ENCODE results near the gene COX7A2L.
"Not testable (repeated sequence)": the region's sequence is repeated elsewhere in the genome, so short reads cannot be mapped to it uniquely, and the experiment has no call there.

The COX7A2L gene

DNA sequence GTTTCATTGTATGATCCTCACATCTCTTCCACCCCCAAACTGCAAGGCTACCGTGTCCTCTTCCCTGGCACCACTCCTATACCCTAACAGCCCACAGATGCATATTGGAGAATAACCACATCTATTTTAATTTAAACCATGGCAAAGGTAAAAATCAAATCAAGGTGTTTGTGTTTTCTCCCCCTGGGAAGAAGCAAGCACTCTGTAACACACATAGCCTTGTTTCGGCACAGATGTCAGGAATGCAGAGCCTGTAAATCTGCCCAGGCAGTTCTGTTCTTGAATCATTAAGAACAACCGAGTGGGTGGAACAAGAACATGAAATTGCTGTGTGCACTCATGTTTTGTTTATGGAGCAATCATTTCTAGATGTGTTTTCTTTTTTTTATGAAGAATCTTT lies 6.8 kb upstream of the COX7A2L start:
- DNase-seq (ENCODE audit: low spot score) = no peak

DNA sequence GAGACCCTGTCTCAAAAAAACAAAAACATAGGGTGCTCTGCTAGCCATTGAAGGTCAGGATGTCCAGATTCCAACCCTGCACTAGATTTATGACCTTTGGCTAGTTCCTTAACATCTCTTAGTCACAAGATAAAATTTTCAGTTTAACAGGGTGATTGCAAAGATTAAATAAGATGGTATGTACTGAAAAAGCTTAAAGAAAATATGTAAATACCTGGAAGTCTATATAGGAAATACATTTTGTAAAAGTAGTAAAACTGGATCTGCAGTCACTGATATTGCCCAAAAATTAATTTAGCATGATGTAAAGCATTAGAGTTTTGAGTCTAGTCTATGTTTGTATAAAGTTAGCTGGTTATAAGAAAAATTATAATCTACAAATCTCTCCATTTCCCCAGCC lies 5.4 kb upstream of the COX7A2L start:
- no peak for DNase-seq (ENCODE audit: low spot score)

DNA sequence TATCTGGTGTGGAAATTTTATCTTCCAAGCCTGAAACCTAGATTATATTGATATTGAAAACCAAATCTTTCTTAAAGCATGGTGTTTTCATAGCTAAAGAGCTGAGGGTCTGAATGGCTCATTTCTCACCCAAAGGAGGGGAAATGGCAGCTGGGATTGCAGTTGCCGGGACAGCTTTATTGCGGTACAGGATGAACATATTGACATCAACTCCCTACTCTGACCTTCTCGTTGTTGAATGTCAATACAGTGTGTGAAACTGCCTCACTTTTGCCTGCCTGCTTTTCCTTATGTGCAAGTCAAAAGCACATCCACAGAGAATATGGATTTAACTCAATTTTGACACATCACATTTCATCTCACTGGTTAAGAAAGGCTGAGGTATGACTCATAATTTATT lies 3.6 kb upstream of the COX7A2L start:
- no peak for DNase-seq (ENCODE audit: low spot score)

DNA sequence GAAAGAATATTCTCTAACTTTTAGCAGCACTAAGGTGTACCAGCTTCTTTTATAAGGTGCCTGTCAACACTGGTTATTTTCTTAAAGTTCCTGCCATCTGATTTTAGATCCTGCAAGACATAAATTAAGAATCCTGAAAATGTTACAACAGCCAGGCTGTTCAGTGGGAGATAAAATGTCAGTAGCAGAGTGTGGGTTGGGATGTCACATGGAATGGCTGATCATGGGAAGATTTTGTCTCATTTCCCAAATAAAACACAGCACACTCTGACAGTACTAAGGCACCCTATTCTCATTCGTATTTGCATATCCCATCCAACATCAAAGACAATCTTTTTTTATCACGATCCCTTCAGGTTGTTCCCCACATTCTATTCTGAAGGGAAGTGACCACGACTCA lies 2.4 kb upstream of the COX7A2L start:
- no peak for DNase-seq (ENCODE audit: low spot score)

DNA sequence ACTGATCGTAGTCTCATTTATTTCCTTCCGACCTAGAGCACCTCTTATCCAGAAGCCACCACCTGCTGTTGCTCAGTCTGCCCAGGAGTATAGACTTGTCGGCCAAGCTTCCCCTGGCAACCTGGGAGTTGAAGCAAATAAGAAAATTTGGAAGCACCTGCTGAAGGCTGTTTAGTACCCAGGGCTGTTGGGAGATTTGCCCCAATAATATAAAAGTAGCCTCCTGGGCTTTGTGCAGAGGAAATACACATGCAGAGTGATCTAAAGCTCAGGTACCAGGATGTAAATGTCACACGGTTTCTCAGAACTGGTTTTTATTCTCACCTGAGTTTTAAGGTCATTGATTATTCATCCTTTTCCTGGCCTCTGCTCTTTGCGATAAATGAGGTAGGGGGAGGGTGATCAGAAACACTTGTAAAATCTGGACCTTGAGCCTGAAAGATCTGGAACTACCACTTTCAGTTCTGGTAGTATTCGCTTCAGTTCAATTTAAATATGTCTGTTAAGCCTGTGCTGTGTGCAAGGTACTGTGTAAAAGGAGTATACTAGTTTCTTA lies 789 bp upstream of the COX7A2L start:
- DNase-seq (ENCODE audit: low spot score) = no peak

DNA sequence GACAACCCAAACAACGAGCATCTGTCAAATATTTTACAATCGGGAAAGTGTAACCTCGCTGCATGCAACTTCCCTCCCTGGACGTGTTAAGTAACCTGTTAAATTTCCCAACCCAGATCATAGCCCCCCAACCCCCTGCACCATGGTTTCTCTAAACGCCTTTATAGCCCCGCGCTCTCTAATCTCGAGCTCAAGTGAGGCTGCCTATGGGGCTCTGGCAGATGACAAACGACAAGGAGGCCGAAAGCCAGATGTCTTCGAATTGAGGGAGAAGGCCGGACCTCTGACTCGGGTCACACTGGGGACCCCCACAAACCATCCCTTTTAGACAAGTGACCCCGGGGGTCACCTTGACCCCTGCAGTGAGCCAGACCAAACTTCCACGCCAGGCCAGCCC lies 526 bp downstream of the COX7A2L start:
- DNase-seq (ENCODE audit: low spot score) = no peak

DNA sequence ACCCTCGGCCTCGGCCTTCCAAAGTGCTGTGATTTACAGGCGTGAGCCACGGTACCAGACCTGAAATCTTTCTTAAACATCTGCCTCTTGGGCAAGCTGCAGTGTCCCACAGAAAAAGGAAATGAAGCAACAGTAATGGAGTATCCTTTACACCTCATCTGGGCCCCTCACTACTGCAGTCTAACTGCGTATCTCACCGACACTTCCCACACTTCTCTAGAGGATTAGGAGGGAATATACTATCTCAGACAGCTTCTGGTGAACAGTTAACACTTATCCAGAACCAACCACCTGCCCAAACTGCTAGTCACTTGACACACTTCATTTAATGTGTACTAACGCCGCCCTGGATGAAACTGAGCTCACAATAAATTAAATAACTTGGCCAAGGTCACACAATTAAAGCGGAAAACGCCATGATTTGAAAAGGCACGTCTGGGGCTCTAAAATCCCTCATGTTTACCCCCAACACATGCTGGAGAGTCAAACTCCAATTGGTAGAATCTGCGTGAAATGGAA lies 993 bp downstream of the COX7A2L start:
- peak; percentile 30 for DNase-seq (ENCODE audit: low spot score)

DNA sequence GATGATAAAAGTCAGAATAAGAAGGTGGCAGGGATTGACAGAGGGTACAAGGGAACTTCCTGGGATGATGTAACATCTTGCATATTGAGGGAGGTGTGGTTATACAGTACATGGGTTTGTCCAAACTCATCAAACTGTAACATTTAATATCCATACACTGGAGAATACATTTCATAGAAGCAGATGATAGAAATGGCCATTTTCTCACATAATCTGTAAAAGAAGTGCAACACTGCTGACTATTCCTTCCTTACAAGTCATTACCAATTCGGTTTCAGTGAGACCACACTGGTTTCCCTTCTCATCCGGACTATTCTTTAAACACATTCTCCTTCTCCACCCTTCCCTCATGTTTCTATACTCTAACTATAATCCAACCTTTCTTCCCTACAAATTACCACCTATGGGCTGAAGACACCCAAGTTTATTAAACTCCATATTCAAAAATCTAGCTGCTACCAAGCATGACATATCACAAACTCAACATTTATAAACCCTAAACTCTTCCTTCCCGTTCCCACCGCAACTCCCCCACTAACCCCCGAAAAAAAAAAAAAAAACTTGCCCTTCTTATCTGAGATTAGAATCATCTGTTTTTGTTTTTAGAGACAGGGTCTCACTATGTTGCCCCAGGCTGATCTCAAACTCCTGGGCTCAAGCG lies 1.6 kb downstream of the COX7A2L start:
- DNase-seq (ENCODE audit: low spot score) = no peak

DNA sequence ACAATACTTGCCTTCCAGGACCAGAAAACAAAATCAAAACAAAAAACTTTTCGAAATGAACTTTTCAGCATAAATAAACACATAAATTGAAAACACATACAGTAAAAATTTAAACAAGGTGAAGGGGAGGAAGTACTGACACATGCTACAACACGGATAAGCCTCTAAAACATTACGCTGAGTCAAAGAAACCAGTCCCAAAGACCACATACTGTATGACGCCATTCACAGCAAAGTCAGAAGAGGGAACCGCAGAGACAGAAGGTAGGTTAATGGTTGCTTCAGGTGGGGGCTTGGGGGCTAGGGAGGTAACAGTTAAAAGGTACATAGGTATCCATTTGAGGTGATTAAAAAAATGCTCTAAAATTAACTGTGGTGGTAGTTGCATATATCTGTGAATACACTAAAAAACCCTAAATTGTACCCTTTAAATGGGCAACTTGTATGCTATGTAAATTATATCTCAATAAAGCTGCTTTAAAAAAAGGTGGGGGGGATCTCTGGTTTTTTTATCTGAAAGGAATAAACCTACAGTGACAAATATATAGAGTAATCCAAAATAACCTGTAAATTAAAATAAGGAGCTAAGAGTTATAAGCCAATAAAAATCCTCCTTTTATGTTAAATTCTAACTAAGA lies 7.1 kb downstream of the COX7A2L start:
- no peak for DNase-seq (ENCODE audit: low spot score)

DNA sequence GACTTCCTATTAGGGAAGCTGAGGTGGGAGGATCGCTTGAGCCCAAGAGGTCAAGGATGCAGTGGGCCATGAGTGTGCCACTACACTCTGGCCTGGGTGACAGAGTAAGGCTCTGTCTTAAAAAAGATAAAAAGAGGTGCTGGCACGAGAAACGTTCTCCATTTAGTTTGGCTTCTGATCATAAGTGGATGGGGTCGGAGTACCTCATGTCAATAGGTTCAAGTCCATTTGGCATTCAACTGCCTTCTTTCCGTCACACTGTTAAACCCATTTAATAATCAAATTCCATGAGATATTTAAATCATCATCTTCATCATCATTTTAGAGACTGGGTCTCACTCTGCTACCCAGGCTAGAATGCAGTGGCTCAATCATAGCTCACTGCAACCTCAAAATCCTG lies 9.2 kb downstream of the COX7A2L start:
- no peak for DNase-seq (ENCODE audit: low spot score)

DNA sequence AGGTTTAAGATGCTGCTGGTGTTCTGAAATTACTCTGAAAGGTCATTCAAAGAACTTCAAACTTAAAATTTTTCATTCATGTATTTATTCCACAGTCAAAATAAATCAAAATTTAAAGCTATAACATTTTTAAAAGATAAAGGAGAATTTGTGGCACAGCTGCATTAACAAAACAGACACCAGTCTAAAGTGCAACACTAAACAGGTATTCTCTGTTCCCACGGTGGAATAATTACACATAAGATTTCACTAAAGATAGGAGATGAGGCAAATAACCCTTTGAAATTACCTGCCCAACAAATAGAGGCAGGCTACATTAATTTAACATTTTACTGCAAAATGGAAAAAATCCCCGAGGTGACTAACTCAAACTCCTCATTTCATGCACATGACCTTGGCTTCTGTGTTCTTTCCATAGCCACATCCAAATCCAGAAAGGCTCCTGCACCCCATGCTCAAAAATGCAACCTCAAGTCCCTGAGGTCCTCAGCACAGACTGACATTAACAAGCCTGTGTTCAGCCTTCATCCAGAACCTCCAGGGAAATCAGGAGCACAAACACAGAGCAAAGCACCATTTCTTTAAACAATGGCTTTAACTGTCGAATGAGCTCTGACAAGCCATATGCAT lies 10.5 kb downstream of the COX7A2L start:
- no peak for DNase-seq (ENCODE audit: low spot score)

DNA sequence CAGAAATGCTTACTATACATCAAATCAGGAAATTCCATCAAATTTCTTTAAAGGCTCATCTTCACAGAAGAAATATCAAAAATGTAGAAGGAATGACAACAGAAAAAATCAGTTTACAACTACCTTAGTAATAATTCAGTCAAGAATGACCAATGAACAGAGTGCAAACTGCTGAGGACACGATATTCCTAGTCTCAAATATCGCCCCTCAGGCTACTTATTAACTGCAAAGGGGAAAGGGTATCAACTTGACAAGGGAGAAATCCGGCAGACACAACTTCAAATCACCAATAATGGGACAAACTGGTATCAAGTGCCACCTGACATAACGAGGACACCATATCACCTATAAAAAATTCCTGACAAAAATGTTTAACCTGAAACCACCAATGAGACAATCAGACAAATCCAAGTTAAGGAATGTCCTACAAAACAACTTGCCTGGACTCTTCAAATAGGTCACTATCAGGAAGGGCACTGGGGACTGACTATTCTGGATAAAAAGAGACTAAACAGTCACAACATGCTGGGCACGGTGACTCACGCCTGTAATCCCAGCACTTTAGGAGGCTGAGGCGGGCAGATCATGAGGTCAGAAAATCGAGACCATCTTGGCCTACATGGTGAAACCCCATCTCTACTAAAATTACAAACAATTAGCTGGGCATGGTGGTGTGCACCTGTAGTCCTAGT lies 12.8 kb downstream of the COX7A2L start:
- DNase-seq (ENCODE audit: low spot score) = no peak

DNA sequence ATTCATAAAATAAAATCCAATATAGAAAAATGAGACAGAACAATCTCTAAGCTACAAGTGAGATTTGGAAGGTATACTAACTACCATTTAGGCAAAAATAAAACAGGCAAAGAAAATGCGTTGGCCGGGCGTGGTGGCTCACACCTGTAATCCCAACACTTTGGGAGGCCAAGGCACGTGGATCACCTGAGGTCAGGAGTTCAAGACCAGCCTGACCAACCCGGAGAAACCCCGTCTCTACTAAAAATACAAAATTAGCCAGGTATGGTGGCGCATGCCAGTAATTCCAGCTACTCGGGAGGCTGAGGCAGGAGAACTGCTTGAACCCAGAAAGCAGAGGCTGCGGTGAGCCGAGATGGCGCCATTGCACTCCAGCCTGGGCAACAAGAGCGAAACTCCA lies 13.5 kb downstream of the COX7A2L start:
- DNase-seq (ENCODE audit: low spot score) = not testable (repeated sequence)

DNA sequence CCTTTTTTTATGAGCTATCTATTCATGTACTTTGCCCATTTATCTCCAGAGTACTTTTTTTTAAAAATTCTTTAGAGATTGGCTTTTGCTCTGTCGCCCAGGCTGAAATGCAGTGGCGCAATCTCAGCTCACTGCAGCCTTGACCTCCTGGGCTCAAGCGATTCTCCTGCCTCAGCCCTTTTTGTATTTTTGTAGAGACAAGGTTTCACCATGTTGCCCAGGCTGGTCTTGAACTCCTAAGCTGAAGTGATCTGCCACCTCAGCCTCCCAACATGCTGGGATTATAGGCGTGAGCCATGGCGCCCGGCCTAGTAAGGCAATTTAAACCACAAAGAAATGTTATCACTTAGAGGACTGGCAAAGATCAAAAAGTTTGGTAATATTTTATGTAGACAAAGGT lies 14.2 kb downstream of the COX7A2L start:
- DNase-seq (ENCODE audit: low spot score) = not testable (repeated sequence)

DNA sequence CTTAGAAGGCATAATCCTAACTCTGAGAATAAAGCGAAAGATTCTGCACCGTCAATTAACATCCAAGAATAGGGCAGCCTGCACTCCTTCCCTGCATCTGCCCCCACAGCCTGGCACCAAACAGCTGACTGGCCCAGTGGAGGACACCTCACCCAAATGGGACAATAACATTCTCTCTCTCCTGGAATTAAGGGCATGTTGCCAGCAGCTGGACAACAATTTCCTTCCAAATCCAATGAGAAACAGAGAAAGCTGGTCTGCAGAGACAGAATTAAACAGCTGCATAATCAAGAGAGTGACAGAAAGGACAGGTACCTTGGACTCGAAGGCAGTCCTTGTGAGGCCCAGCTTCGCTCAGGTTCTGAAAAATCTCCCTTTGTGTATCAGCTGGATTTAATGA lies 15.0 kb downstream of the COX7A2L start:
- no peak for DNase-seq (ENCODE audit: low spot score)

DNA sequence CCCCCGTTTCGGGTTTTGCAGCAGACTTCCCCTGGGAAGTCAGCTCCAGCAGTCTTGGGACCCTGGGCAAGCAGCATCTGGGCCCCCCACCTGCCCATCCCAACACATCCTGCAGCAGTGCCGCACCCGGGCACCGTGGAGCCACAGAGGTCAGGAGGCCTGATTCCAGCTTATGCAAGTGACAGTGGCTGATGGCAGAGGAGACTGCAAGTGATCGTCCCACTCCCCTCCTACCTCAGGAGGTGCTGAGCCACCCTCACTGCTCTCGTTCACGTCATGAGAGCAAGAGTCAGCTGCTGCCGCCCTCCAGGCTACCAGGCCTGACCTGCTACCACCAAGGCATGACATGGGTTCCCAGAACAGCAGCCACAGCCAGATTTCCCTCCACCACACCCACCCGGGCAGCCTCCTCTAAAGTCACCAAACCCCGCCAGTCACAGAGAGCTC lies 18.2 kb downstream of the COX7A2L start:
- no peak for DNase-seq (ENCODE audit: low spot score)

DNA sequence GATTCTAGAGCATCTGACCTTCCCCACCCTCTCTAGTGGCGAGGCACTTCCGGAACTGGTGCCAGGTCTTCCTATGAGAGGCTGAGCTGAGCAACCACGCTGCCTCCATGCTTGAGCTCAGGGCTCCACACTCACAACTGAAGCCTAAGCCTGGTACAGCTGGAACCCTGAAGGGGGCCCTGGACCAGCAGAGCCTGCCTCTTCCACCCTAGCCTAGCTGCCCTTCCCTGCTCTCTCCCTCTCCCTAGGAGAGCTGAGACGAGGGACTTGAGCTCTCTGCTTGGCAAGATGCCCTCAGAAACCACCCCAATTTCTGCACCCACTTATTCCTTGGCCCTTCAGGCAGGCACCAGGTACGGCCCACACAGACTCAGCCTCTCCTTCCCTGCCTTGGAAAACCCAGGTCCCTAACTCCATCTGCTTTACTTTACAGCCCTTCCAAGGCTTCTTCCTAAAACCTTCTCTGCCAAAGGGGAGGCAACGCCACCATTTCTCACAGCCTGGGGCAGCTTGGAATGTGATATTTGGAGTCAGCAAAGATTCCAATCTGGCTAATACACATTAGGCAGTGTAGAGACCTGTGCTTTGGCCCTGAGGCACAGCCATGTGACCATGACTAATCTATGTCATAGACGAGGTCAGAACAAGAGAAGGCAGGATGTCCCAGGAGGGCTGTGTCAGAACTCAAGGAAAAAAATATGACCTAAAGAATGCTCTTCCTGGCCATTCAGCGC lies 18.8 kb downstream of the COX7A2L start:
- DNase-seq (ENCODE audit: low spot score) = peak; percentile 86

DNA sequence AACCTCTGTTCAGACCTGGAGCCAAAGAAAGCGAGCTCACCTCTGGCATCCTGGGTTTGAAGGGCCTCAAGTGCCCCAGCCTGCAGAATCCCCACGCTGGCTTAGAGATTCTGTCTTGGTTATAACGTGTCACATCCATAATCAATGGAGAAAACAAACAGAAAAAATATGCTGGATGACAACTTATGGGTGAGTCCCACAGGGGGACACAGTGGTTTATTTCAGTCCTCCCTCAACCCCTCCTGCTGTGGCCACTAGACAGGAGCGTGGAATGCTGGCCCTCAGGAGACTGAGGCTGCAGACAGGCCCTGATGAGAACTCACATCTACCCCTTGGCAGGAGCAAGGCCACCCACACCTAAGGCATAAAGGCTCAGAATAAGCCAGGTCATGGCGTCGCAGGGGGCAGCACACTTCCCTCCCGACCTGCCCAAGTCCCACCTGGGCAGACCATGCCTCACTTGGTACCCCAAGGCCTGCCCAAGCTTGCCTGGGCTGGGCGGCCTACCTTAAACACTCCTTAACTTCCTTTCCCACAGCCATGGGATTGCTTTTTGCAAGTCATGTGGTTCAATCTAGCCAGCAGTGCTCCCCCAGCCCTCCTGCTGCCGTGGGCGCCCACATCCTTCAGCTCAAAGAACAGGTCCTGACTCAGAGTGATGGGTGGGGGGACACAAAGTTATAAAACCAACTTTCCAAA lies 19.9 kb downstream of the COX7A2L start:
- peak; percentile 17 for DNase-seq (ENCODE audit: low spot score)

DNA sequence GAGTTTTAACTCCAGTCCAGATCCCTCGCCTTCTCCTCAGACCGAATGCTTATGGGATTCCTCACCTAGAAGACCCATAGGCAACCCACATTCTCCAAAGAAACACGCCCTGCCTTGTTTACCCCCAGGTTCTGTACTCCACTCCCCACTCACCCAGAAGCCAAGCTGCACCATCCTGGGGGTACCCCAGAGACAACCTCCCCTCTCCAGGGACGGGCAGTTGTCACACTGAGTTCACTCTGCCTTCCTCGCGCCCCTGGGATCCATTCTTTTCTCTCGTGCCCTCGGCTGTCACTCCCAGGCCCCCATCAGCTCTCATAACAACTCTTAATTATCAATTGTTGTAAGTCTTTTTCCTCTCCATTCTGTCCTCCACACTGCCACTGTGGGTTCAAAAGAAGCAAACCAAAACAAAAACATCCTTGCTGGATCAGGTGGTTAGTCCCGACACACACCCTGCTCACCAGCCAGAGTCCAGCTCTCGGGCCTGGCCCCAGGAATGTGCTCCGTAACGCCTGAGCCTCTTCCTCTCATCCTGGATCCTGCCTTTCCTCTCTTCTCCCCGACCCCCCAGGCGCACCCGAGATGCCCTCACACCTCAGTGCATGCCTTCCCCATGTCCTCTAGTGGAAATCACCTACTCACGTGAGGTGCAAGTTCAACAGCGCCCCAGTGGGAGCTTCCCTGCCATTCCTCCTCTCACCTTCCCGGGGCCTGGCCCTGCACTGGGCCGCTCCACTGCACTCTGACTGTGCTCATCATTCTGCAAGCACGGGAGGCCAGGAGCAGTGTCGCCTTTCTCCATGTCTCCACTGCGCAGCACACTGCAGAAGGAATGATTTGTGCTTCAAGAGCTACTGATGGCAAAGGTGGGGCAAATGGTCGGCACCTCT lies 20.7 kb downstream of the COX7A2L start:
- no peak for DNase-seq (ENCODE audit: low spot score)

All from COLO829 (cell line).